B cell (primary cell): Measurements from ENCODE around the gene CAPN10. TPM values are rescaled to one million over a fixed set of nuclear protein-coding genes. Genes with fewer than 3 reads are reported as not detected.

Experiments
- ATAC-seq: fragments of 200-7000 bp; cut with Tn5 transposase; one replicate; pipeline ENCODE4 v1.10.0; 2021; ENCODE audit warnings: low read depth, mild to moderate bottlenecking, moderate number of reproducible peaks, moderate library complexity
- CTCF ChIA-PET: fragments of 350-600 bp; sonication (Branson Sonifier 250); formaldehyde crosslinking; loops from one replicate; lab custom pipeline; 2021; ENCODE audit warnings: antibody characterized with exemption, inconsistent platforms; lab: Charles Lee
- POLR2A ChIA-PET: fragments of 350-600 bp; sonication (Branson Sonifier 250); formaldehyde crosslinking; loops from one replicate; lab custom pipeline; 2021; ENCODE audit warnings: antibody characterized with exemption; lab: Charles Lee
- DNase-seq: peaks from one replicate; pipeline ENCODE4 v3.0.0; 2013
- H2AFZ ChIP-seq: 2 replicates; pipeline ENCODE4 v1.6.1; 2012; ENCODE audit warnings: mild to moderate bottlenecking, low read depth, low read length; ENCODE audit not compliant: insufficient read depth, poor library complexity, severe bottlenecking
- H3K27ac ChIP-seq, 2 donors: 1 replicate in 1 of 2; 2 replicates in 1 of 2; pipeline ENCODE4 v1.5.1; 2012 to 2013; ENCODE audit warnings: low read length in 2 of 2, mild to moderate bottlenecking in 2 of 2, moderate library complexity in 1 of 2
- H3K27me3 ChIP-seq, 4 experiments: fragments of 200-600 bp in 1 of 4; sonication (generic) in 1 of 4; replicated peaks in 1 of 4; 1 replicate in 2 of 4; 2 replicates in 2 of 4; pipeline versions ENCODE4 v1.6.1 to v1.7.0; 2013 to 2016; ENCODE audit warnings: low read length in 3 of 4, mild to moderate bottlenecking in 2 of 4, mixed read lengths in 1 of 4, moderate library complexity in 1 of 4; ENCODE audit not compliant: insufficient read depth in 4 of 4, control insufficient read depth in 3 of 4; ENCODE audit errors: control extremely low read depth in 1 of 4
- H3K36me3 ChIP-seq, 2 experiments: replicated peaks in 1 of 2; 1 replicate in 1 of 2; 2 replicates in 1 of 2; pipeline versions ENCODE4 v1.6.1 to v1.7.1; 2013; ENCODE audit warnings: low read length in 1 of 2; ENCODE audit not compliant: insufficient read depth in 2 of 2, control insufficient read depth in 1 of 2; ENCODE audit errors: control extremely low read depth in 1 of 2, extremely low read depth in 1 of 2
- H3K4me1 ChIP-seq, 2 donors: fragments of 200-600 bp in 1 of 2; sonication (generic) in 1 of 2; 1 replicate in 1 of 2; 2 replicates in 1 of 2; pipeline versions ENCODE4 v1.5.1 to v1.6.1; 2013 to 2017; ENCODE audit warnings: low read length in 2 of 2; ENCODE audit not compliant: control insufficient read depth in 2 of 2, insufficient read depth in 2 of 2
- H3K4me2 ChIP-seq: replicated peaks from 2 replicates; pipeline ENCODE3; 2012; ENCODE audit warnings: mild to moderate bottlenecking, low read depth, low read length; ENCODE audit not compliant: poor library complexity, severe bottlenecking
- H3K4me3 ChIP-seq, 5 experiments: fragments of 200-600 bp in 1 of 5; sonication (generic) in 1 of 5; 1 replicate in 3 of 5; 2 replicates in 2 of 5; pipeline versions ENCODE4 v1.5.1 to v1.7.0; 2011 to 2016; ENCODE audit warnings: low read length in 4 of 5, mild to moderate bottlenecking in 4 of 5, low read depth in 2 of 5, control low read depth in 1 of 5, moderate library complexity in 1 of 5; ENCODE audit not compliant: insufficient read depth in 1 of 5; ENCODE audit errors: control extremely low read depth in 1 of 5, extremely low read depth in 1 of 5
- H3K79me2 ChIP-seq: fragments of 200-600 bp; sonication (generic); one replicate; pipeline ENCODE4 v1.6.0; 2016; ENCODE audit warnings: low read length; ENCODE audit not compliant: control insufficient read depth, insufficient read depth
- H3K9ac ChIP-seq: fragments of 200-600 bp; sonication (generic); 2 replicates; pipeline ENCODE4 v1.6.1; 2017; ENCODE audit warnings: mild to moderate bottlenecking, low read length, moderate library complexity
- H3K9me3 ChIP-seq, 3 donors: one replicate each; pipeline versions ENCODE4 v1.6.1 to v1.7.1; 2013; ENCODE audit warnings: low read length in 2 of 3; ENCODE audit not compliant: control insufficient read depth in 2 of 3, insufficient read depth in 1 of 3; ENCODE audit errors: control extremely low read depth in 1 of 3
- H4K20me1 ChIP-seq: 2 replicates; pipeline ENCODE4 v1.6.0; 2012; ENCODE audit warnings: mild to moderate bottlenecking, low read length; ENCODE audit not compliant: insufficient read depth, control insufficient read depth, poor library complexity, severe bottlenecking
- H3K27ac Mint-ChIP-seq: one replicate; pipeline ENCODE4 v1.8.0; 2021; ENCODE audit warnings: mixed read lengths
- H3K27me3 Mint-ChIP-seq: one replicate; pipeline ENCODE4 v1.8.0; 2021; ENCODE audit warnings: mixed read lengths
- H3K4me1 Mint-ChIP-seq: one replicate; pipeline ENCODE4 v1.8.0; 2021; ENCODE audit warnings: mixed read lengths
- H3K4me3 Mint-ChIP-seq: one replicate; pipeline ENCODE4 v1.8.0; 2021; ENCODE audit warnings: mixed read lengths
- H3K9me3 Mint-ChIP-seq: one replicate; pipeline ENCODE4 v1.8.0; 2022; ENCODE audit warnings: mixed read lengths; ENCODE audit not compliant: insufficient read depth
- CTCF ChIP-seq: fragments of 200-600 bp; IDR thresholded peaks from one replicate; pipeline ENCODE4 v1.8.0; 2022; ENCODE audit warnings: antibody characterized with exemption, mild to moderate bottlenecking
- EZH2 ChIP-seq: IDR thresholded peaks from 2 replicates; pipeline ENCODE4 v1.6.1; 2012; ENCODE audit warnings: borderline replicate concordance, low read depth, mild to moderate bottlenecking, moderate library complexity, low read length; ENCODE audit not compliant: insufficient read depth, poor library complexity, severe bottlenecking
- WGBS: methylation state at CpG from one replicate; pipeline ENCODE4 v1.1.5; 2013; ENCODE audit warnings: missing lambda C conversion rate; ENCODE audit not compliant: insufficient coverage; 5-methylcytosine and 5-hydroxymethylcytosine counted together
- intact Hi-C: fragments of 100-400 bp; cut with micrococcal nuclease; formaldehyde crosslinking; loops from one replicate; pipeline ENCODE4 v1.10.0; 2022
- polyA plus RNA-seq: library from polyadenylated mRNA; depleted of rRNA; stranded (reverse); fragments of >200 nt; gene quantifications from 2 replicates; pipeline ENCODE4 v1.2.3, GENCODE V29; 2012
- total RNA-seq, 2 donors: library from RNA; stranded (reverse); fragments of 120-200 nt in 1 of 2; gene quantifications; 1 replicate in 1 of 2; 2 replicates in 1 of 2; pipeline versions ENCODE4 v1.2.3 to v1.2.4, GENCODE V29; 2013 to 2022

CAPN10 gene
- total and polyA plus RNA-seq, 2 donors (not counting 1 experiment from before 2014, with no cell fraction given), result 73.4 to 92.1 TPM

GRCh38 chr2:240555541-240556250, 30.8 kb upstream of the CAPN10 start:
- peak; percentile 13 for DNase-seq
- TF ChIP-seq CTCF (no peak), EZH2 (no peak)
- H3K27ac Mint-ChIP-seq, result no peak overlapping the region
- ATAC-seq, result no peak
- Histone ChIP-seq H4K20me1 (peaks cover 72% of the 10 kb centered on the region), H3K4me3 (no peak overlapping the region), H3K9ac (no peak overlapping the region), H3K27me3 (no peaks in the 10 kb centered on the region), H3K27ac (no peak overlapping the region), H3K79me2 (peaks cover 72% of the 10 kb centered on the region), H3K36me3 (peaks cover 1 to 26% of the 10 kb centered on the region in 2 experiments), H2AFZ (no peak overlapping the region), H3K9me3 (peaks cover 0 to 4% (median 0%) of the 10 kb centered on the region in 3 donors), H3K4me2 (no peak overlapping the region), H3K4me1 (peaks cover 39 to 43% of the 10 kb centered on the region in 2 donors)
- no peak overlapping the region for H3K4me3 Mint-ChIP-seq
- peaks cover 48% of the 10 kb centered on the region for H3K4me1 Mint-ChIP-seq
- peaks cover 2% of the 10 kb centered on the region for H3K9me3 Mint-ChIP-seq
- H3K27me3 Mint-ChIP-seq, result no peaks in the 10 kb centered on the region
- ChIA-PET CTCF (interaction anchor here (2.4 kb wide), 1 partner anchor 31 kb away, joined by 12 read pairs; the partner anchor contains the start of gene CAPN10), POLR2A (interaction anchor here (1.9 kb wide), 1 partner anchor 31 kb away, joined by 4 read pairs; the partner anchor contains the start of gene CAPN10)
- WGBS, result 98% methylated on average over 12 of the region's 16 CpGs
- intact Hi-C loops, result no loop called here

GRCh38 chr2:240556553-240557100, 29.9 kb upstream of the CAPN10 start:
- H3K27ac ChIP-seq, result no peak overlapping the region
- H3K9me3 ChIP-seq, result no peaks in the 10 kb centered on the region
- peaks cover 64% of the 10 kb centered on the region for H3K79me2 ChIP-seq
- H3K36me3 ChIP-seq, result peaks cover 1 to 19% of the 10 kb centered on the region in 2 experiments
- no peak overlapping the region for H3K4me3 ChIP-seq
- Mint-ChIP-seq H3K9me3 (no peaks in the 10 kb centered on the region), H3K27ac (peak overlapping the region; percentile 26), H3K27me3 (no peaks in the 10 kb centered on the region), H3K4me3 (peak overlapping the region; percentile 61), H3K4me1 (peaks cover 50% of the 10 kb centered on the region)
- ChIA-PET CTCF (interaction anchor here (1.0 to 2.4 kb wide), 3 partner anchors 10 to 42 kb away, joined by 3 to 12 read pairs (median 11); partner anchors contain the start of gene CAPN10), POLR2A (interaction anchor here (1.3 to 1.9 kb wide), 2 partner anchors 10 to 30 kb away, joined by 4 read pairs; partner anchors contain the start of gene CAPN10)
- H3K27me3 ChIP-seq, result no peaks in the 10 kb centered on the region
- peaks cover 38 to 43% of the 10 kb centered on the region in 2 donors for H3K4me1 ChIP-seq
- no peak for TF ChIP-seq EZH2
- peak; percentile 52 for TF ChIP-seq CTCF
- DNase-seq, result peak; percentile 58
- no peak for ATAC-seq
- intact Hi-C loops, result no loop called here
- no peak overlapping the region for H3K9ac ChIP-seq
- 62% methylated on average over 4 of the region's 9 CpGs for WGBS
- H2AFZ ChIP-seq, result no peak overlapping the region
- H4K20me1 ChIP-seq, result peaks cover 72% of the 10 kb centered on the region
- peak overlapping the region; percentile 74 for H3K4me2 ChIP-seq
